ENCODE measurements around the gene ADA. TPM values are rescaled to one million over a fixed set of nuclear protein-coding genes. Genes with fewer than 3 reads are reported as not detected.
A peak's percentile ranks its signal among the peaks of the same experiment; 100 is the strongest.

Gene ADA
- total RNA-seq, 1 donor from 2014 or later = 5.8 TPM

GRCh38 chr20:44642203-44643153, 9.0 kb downstream of the ADA start:
- H3K36me3 ChIP-seq = no peaks in the 10 kb centered on the region
- H3K4me1 ChIP-seq = peaks cover 48% of the 10 kb centered on the region
- DNase-seq (peak; percentile 72), ATAC-seq (peak; percentile 68)
- no peaks in the 10 kb centered on the region for H3K27me3 ChIP-seq
- H3K9me3 ChIP-seq = no peaks in the 10 kb centered on the region
- peak overlapping the region; percentile 69 for H3K27ac ChIP-seq
- peak overlapping the region; percentile 16 for H3K4me3 ChIP-seq
- intact Hi-C loops (cut with DNase I) = no loop called here
- TF ChIP-seq CTCF (IDR thresholded peaks at IDR 0.05) = peak; percentile 6

- intact Hi-C loops (cut with DNase I) = no loop called here
Observed at GRCh38 chr20:44641325-44641724, 10.2 kb downstream of the ADA start.

GRCh38 chr20:44640522-44640921, 11.0 kb downstream of the ADA start:
- H3K9me3 ChIP-seq = no peaks in the 10 kb centered on the region
- no peak overlapping the region for H3K4me3 ChIP-seq
- no peak overlapping the region for H3K27ac ChIP-seq
- no peaks in the 10 kb centered on the region for H3K36me3 ChIP-seq
- ATAC-seq = no peak
- intact Hi-C loops (cut with DNase I) = no loop called here
- no peak for TF ChIP-seq CTCF (IDR thresholded peaks at IDR 0.05)
- H3K27me3 ChIP-seq = no peaks in the 10 kb centered on the region
- H3K4me1 ChIP-seq = peaks cover 32% of the 10 kb centered on the region
- DNase-seq = no peak

More at GRCh38 chr20:44641325-44641724, 10.2 kb downstream of the ADA start:
- no peaks in the 10 kb centered on the region for H3K27me3 ChIP-seq
- H3K4me3 ChIP-seq = no peak overlapping the region
- peaks cover 38% of the 10 kb centered on the region for H3K4me1 ChIP-seq
- no peaks in the 10 kb centered on the region for H3K9me3 ChIP-seq
- TF ChIP-seq CTCF (IDR thresholded peaks at IDR 0.05) = no peak
- no peaks in the 10 kb centered on the region for H3K36me3 ChIP-seq
- H3K27ac ChIP-seq = no peak overlapping the region
- ATAC-seq (no peak), DNase-seq (no peak)

GRCh38 chr20:44637522-44638372, 13.8 kb downstream of the ADA start:
- no peak for DNase-seq
- no peak for ATAC-seq
- H3K9me3 ChIP-seq = no peaks in the 10 kb centered on the region
- no peak overlapping the region for H3K4me3 ChIP-seq
- H3K27ac ChIP-seq = no peak overlapping the region
- no peaks in the 10 kb centered on the region for H3K36me3 ChIP-seq
- H3K27me3 ChIP-seq = no peaks in the 10 kb centered on the region
- peaks cover 10% of the 10 kb centered on the region for H3K4me1 ChIP-seq
- TF ChIP-seq CTCF (IDR thresholded peaks at IDR 0.05) = no peak
- intact Hi-C loops (cut with DNase I) = no loop called here

- Histone ChIP-seq H3K27ac (no peak overlapping the region), H3K9me3 (no peaks in the 10 kb centered on the region), H3K4me3 (no peak overlapping the region), H3K36me3 (no peaks in the 10 kb centered on the region), H3K27me3 (no peaks in the 10 kb centered on the region), H3K4me1 (peaks cover 3% of the 10 kb centered on the region)
- TF ChIP-seq CTCF (IDR thresholded peaks at IDR 0.05) = no peak
- DNase-seq = no peak
- no peak for ATAC-seq
- intact Hi-C loops (cut with DNase I) = no loop called here
Observed at GRCh38 chr20:44637042-44637441, 14.5 kb downstream of the ADA start.

Data from upper lobe of right lung (tissue), 1 donor.